Keratinocyte (primary cell): Measurements from ENCODE around the gene MYOT. TPM values are rescaled to one million over a fixed set of nuclear protein-coding genes. Genes with fewer than 3 reads are reported as not detected.

Experiments used
- DNase-seq: peaks from one replicate; pipeline ENCODE4 v3.0.0-alpha.2; 2011; ENCODE audit warnings: low read depth, missing footprints, low spot score
- FAIRE-seq: peaks from 2 replicates; lab custom pipeline; 2011; peaks lifted over from hg19 to GRCh38; lab: Jason Lieb, UNC
- H2AFZ ChIP-seq: 2 replicates; pipeline ENCODE4 v1.6.0; 2012; ENCODE audit warnings: low read length, control low read depth, inconsistent platforms; ENCODE audit not compliant: control insufficient read depth
- H3K27ac ChIP-seq: 2 replicates; pipeline ENCODE4 v1.5.1; 2011; ENCODE audit warnings: low read length; ENCODE audit not compliant: control insufficient read depth, insufficient read depth
- H3K27me3 ChIP-seq: 3 replicates; pipeline ENCODE4 v1.6.0; 2011; ENCODE audit warnings: low read length; ENCODE audit not compliant: control insufficient read depth, insufficient read depth; ENCODE audit errors: extremely low read depth
- H3K36me3 ChIP-seq, 2 experiments: 2 replicates in 1 of 2; 3 replicates in 1 of 2; pipeline ENCODE4 v1.5.1; 2011; ENCODE audit warnings: low read length in 2 of 2, mild to moderate bottlenecking in 1 of 2; ENCODE audit not compliant: control insufficient read depth in 2 of 2, insufficient read depth in 2 of 2; ENCODE audit errors: extremely low read depth in 1 of 2
- H3K4me1 ChIP-seq: 3 replicates; pipeline ENCODE4 v1.5.1; 2011; ENCODE audit warnings: low read length; ENCODE audit not compliant: control insufficient read depth, insufficient read depth; ENCODE audit errors: extremely low read depth
- H3K4me2 ChIP-seq: 3 replicates; pipeline ENCODE4 v1.6.0; 2011; ENCODE audit warnings: low read depth, low read length; ENCODE audit not compliant: control insufficient read depth, insufficient read depth; ENCODE audit errors: extremely low read depth
- H3K4me3 ChIP-seq, 3 experiments: fragments of 200-600 bp in 1 of 3; sonication (generic) in 1 of 3; 2 replicates in 2 of 3; 3 replicates in 1 of 3; pipeline ENCODE4 v1.5.1; 2011 to 2016; ENCODE audit warnings: low read length in 3 of 3, mild to moderate bottlenecking in 3 of 3, control low read depth in 2 of 3, inconsistent platforms in 1 of 3, low read depth in 1 of 3, mixed read lengths in 1 of 3, mixed run types in 1 of 3, moderate library complexity in 1 of 3; ENCODE audit not compliant: control insufficient read depth in 2 of 3, insufficient read depth in 2 of 3; ENCODE audit errors: extremely low read depth in 1 of 3
- H3K79me2 ChIP-seq: 2 replicates; pipeline ENCODE4 v1.6.0; 2012; ENCODE audit warnings: low read length; ENCODE audit not compliant: control insufficient read depth, insufficient read depth
- H3K9ac ChIP-seq: 3 replicates; pipeline ENCODE4 v1.6.0; 2011; ENCODE audit warnings: low read length; ENCODE audit not compliant: control insufficient read depth, insufficient read depth; ENCODE audit errors: extremely low read depth
- H3K9me1 ChIP-seq: 3 replicates; pipeline ENCODE4 v1.6.0; 2011; ENCODE audit warnings: low read length; ENCODE audit not compliant: control insufficient read depth, insufficient read depth; ENCODE audit errors: extremely low read depth
- H3K9me3 ChIP-seq: 2 replicates; pipeline ENCODE4 v1.5.1; 2012; ENCODE audit warnings: low read depth, low read length; ENCODE audit not compliant: control insufficient read depth
- H4K20me1 ChIP-seq: 3 replicates; pipeline ENCODE4 v1.6.0; 2011; ENCODE audit warnings: low read length; ENCODE audit not compliant: control insufficient read depth, insufficient read depth; ENCODE audit errors: extremely low read depth
- EZH2 ChIP-seq: IDR thresholded peaks from one replicate; pipeline ENCODE4 v1.6.1; 2012; ENCODE audit warnings: inconsistent platforms, mild to moderate bottlenecking, low read length, moderate library complexity
- dilution Hi-C: fragments of 300-500 bp; cut with MboI; formaldehyde crosslinking; loops from one replicate; pipeline ENCODE4 v1.7.0; 2020; ENCODE audit warnings: low sequenced_read_pairs; ENCODE audit not compliant: extremely low pct_ligation_motif_present
- polyA plus RNA-seq, 5 experiments: library from polyadenylated mRNA; depleted of rRNA in 3 of 5; stranded (reverse) in 3 of 5; stranded (forward) in 1 of 5; unstranded in 1 of 5; fragments of >200 nt; gene quantifications; 1 replicate in 1 of 5; 2 replicates in 3 of 5; 3 replicates in 1 of 5; pipeline versions ENCODE4 v1.2.1 to v1.2.3, GENCODE V29; 2011 to 2012; ENCODE audit warnings: missing spikeins in 2 of 5, low read depth in 1 of 5, low replicate concordance in 1 of 5
- TF ChIP-seq, protein P1 (sequence below), 3 experiments: IDR thresholded peaks in 1 of 3; conservative IDR thresholded peaks in 1 of 3; optimal IDR thresholded peaks in 1 of 3; 2 replicates in 2 of 3; 3 replicates in 1 of 3; pipeline versions ENCODE3 to v1.5.1; 2011; ENCODE audit warnings: low read length in 3 of 3, mild to moderate bottlenecking in 3 of 3, moderate library complexity in 2 of 3, control low read depth in 1 of 3, inconsistent platforms in 1 of 3; ENCODE audit not compliant: insufficient read depth in 2 of 3; ENCODE audit errors: extremely low read depth in 1 of 3

MYOT gene
- polyA plus RNA-seq, 1 donor (not counting 4 experiments of a cell fraction or from before 2014, with no cell fraction given) = 0.55 TPM

GRCh38 chr5:137914758-137915157 is 47.1 kb downstream of the MYOT start:
- Histone ChIP-seq H3K4me2 (no peak overlapping the region), H4K20me1 (no peaks in the 10 kb centered on the region), H3K79me2 (no peaks in the 10 kb centered on the region), H3K4me1 (no peaks in the 10 kb centered on the region), H3K9ac (no peak overlapping the region), H2AFZ (no peak overlapping the region), H3K4me3 (no peak overlapping the region), H3K36me3 (no peaks in the 10 kb centered on the region), H3K9me1 (no peaks in the 10 kb centered on the region), H3K9me3 (no peaks in the 10 kb centered on the region), H3K27ac (no peak overlapping the region), H3K27me3 (no peaks in the 10 kb centered on the region)
- no peak for FAIRE-seq
- DNase-seq = no peak
- dilution Hi-C loops = no loop called here
- no peak for TF ChIP-seq EZH2
- TF ChIP-seq, protein P1, sequence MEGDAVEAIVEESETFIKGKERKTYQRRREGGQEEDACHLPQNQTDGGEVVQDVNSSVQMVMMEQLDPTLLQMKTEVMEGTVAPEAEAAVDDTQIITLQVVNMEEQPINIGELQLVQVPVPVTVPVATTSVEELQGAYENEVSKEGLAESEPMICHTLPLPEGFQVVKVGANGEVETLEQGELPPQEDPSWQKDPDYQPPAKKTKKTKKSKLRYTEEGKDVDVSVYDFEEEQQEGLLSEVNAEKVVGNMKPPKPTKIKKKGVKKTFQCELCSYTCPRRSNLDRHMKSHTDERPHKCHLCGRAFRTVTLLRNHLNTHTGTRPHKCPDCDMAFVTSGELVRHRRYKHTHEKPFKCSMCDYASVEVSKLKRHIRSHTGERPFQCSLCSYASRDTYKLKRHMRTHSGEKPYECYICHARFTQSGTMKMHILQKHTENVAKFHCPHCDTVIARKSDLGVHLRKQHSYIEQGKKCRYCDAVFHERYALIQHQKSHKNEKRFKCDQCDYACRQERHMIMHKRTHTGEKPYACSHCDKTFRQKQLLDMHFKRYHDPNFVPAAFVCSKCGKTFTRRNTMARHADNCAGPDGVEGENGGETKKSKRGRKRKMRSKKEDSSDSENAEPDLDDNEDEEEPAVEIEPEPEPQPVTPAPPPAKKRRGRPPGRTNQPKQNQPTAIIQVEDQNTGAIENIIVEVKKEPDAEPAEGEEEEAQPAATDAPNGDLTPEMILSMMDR (optimal IDR thresholded peaks at IDR 0.05 in 1 of 3, IDR thresholded peaks at IDR 0.05 in 1 of 3, conservative IDR thresholded peaks at IDR 0.05 in 1 of 3; ENCODE audit: extremely low read depth in 1 of 3, insufficient read depth in 2 of 3, low read length in 3 of 3) = no peak

DNA sequence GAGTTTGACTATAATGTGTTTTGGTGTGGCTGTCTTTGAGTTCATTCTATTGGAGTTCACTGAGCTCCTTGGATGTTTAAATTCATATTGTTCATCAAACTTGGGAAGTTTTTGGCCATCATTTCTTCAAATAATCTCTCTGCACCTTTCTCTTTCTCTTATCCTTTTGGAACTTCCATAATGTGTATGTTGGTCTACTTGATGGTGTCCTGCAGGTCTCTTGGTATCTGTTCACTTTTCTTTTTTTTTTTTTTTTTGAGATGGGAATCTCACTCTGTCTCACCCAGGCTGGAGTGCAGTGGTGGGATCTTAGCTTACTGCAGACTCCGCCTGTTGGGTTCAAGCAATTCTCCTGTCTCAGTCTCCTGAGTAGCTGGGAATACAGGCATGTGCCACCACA is 49.3 kb downstream of the MYOT start:
- no peaks in the 10 kb centered on the region for H3K36me3 ChIP-seq
- FAIRE-seq (no peak), DNase-seq (no peak)
- dilution Hi-C loops = no loop called here
- no peak overlapping the region for H3K4me2 ChIP-seq
- no peaks in the 10 kb centered on the region for H3K27me3 ChIP-seq
- H3K9ac ChIP-seq = no peak overlapping the region
- H3K79me2 ChIP-seq = no peaks in the 10 kb centered on the region
- no peaks in the 10 kb centered on the region for H4K20me1 ChIP-seq
- H3K4me1 ChIP-seq = peaks cover under 1% of the 10 kb centered on the region
- TF ChIP-seq EZH2 = no peak
- TF ChIP-seq, protein P1 (optimal IDR thresholded peaks at IDR 0.05 in 1 of 3, IDR thresholded peaks at IDR 0.05 in 1 of 3, conservative IDR thresholded peaks at IDR 0.05 in 1 of 3; ENCODE audit: extremely low read depth in 1 of 3, insufficient read depth in 2 of 3, low read length in 3 of 3) = no peak
- H3K27ac ChIP-seq = no peak overlapping the region
- H3K4me3 ChIP-seq = no peak overlapping the region
- H3K9me1 ChIP-seq = no peaks in the 10 kb centered on the region
- H2AFZ ChIP-seq = no peak overlapping the region
- no peaks in the 10 kb centered on the region for H3K9me3 ChIP-seq
